Astrocyte of the hippocampus (primary cell): Measurements from ENCODE around the gene STPG2.
"Not testable (repeated sequence)": the region's sequence is repeated elsewhere in the genome, so short reads cannot be mapped to it uniquely, and the experiment has no call there.

Experiments used
- DNase-seq: peaks from one replicate; pipeline ENCODE4 v3.0.0; 2011; ENCODE audit warnings: low read depth, low spot score

Gene STPG2

DNA sequence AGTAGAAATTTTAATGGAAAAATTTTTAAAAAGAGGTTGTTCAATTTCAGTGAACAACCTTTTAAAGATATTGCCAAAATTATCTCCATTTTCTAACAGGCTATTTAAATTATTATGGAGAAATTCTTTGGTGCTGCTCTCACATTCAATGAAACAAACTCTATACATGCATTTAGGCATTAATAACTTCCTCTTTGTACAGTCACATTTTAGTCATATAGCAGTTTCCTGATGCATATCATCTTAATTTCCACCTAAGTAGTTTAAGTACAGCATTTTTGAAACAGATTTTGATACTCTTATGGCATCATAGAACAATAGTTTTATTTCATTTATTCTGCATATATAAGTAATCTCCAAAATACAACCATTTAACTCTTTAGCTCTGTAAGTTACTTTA, 500.1 kb downstream of the STPG2 start:
- no peak for DNase-seq

DNA sequence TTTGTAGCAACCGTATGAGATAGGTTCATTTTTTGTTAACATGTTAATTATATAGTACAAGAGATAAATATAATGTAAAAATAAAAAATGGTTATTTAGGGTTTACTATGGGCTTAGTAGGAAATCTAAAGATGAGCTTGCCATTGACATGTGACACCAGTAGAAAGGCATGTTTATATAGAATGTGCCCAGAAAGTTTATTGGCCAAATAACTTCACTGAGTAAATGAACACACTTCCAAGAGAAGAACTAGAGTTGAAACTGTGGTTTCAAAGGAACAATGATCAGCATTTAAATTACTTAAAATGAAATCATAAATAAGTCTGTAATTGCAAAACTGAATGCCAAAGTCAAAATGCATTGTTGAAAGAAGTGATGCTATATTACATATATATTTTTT, 503.3 kb downstream of the STPG2 start:
- no peak for DNase-seq

DNA sequence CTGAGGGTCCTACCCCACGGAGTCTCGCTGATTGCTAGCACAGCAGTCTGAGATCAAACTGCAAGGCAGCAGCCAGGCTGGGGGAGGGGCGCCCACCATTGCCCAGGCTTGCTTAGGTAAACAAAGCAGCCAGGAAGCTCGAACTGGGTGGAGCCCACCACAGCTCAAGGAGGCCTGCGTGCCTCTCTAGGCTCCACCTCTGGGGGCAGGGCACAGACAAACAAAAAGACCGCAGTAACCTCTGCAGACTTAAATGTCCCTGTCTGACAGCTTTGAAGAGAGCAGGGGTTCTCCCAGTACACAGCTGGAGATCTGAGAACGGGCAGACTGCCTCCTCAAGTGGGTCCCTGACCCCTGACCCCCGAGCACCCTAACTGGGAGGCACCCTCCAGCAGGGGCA, 509.4 kb downstream of the STPG2 start:
- DNase-seq, result not testable (repeated sequence)

DNA sequence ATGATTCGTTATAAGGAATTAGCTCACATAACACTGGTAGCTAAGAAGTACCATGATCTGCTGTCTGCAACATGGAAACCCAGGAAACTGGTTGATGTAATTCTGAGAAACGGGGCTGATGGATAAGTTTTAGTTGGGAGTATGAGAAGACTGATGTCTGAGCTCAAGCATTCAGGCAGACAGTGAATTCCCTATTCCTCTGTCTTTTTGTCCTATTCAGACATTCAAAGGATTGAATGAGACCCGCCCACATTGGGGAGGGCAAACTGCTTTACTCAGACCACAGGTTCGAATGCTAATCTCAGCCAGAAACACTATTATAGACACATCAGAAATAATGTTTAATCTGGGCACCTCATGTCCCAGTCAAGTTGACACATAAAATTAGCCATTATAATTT, 515.5 kb downstream of the STPG2 start:
- DNase-seq, result no peak

DNA sequence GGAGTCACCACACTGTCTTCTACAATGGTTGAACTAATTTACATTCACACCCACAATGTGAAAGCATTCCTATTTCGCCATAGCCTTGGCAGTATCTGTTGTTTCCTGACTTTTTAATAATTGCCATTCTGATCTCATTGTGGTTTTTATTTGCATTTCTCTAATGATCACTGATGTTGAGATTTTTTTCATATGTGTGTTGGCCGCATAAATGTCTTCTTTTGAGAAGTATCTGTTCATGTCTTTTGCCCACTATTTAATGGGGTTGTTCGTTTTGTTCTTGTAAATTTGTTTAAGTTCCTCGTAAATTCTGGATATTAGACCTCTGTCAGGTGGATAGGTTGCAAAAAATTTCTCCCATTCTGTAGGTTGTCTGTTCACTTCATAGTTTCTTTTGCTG, 519.1 kb downstream of the STPG2 start:
- no peak for DNase-seq

DNA sequence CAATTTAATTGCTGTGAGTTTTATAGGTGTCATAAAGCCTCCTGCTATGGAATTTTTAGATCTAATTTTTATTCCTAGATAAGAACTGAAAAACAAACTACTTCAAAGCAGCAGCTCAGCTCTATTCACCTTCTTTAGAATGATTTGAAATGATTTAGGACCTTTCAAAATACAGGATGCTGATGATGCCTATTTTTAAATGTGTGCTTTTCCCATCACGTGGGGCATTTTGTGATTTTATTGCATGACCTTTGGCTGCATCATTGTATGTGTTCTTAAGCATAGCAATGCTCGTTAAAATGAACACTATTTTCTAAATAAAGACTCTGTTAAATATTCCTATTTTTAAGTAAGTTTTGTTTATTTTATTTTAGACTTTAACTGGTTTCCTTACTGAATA, 537.3 kb downstream of the STPG2 start:
- no peak for DNase-seq

DNA sequence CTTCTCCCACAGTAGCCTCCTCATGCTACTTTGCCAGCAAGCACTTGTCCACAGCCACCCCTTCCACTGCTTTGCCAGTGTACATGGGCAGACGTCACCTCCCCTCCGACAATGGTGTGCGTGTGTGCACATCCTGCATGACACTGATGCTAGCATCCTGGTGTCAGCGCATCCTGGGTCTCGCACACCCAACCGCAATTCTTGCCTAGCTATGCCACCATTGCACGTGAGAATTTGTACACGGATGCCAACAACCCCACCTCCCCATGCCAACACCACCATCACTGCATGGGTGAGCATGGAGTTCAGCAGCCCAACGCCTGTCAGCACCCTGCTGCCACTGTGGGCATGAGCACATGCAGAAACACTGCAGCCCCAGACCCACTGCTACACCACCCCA, 550.0 kb downstream of the STPG2 start:
- no peak for DNase-seq

DNA sequence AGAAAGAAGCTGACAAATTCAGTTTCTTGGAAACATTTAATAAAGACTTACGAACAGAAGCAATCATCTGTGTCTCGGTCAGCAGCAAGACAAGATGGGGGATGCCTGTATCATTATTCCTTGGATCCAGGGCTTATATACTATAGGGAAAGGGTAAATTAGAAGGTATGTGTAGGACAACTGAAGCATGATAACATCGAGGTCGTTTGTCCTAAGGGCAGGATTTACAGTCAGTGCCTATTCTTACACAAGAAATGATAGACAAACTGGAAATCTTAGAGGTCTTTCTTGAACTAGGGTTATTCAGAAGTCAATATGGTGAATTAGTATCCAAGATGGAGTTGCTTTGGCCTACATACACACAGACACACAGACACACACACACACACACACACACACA, 553.0 kb downstream of the STPG2 start:
- DNase-seq, result no peak

DNA sequence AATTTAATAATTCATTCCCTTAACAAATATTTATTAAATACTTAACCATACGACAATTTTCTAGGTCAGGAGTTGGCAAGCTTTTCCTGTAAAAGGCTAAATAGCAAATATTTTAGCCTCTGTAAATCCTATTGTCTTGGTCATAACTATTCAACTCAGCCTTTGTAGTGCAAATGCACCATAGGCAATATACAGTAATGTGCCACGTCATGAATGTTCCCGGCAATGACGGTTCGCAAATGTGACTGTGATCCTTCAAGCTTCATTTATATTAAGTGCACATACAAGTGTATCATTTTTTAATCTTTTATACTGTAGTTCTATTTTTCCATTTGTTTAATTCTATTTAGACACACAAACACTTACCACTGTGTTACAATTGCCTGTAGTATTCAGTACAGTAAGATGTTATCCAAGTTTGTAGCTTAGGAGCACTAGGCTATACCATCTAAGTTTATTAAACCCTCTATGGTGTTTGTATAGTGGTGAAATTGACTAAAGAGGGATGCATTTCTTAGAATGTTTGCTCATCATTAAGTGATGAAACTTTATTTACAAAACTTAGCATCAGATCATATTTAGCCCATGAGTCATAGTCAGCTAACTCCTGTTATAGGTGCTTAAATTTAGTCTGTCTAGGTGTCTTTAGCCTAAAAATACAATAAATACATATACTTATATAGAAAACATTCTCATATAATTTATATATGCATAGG, 553.6 kb downstream of the STPG2 start:
- DNase-seq, result no peak

DNA sequence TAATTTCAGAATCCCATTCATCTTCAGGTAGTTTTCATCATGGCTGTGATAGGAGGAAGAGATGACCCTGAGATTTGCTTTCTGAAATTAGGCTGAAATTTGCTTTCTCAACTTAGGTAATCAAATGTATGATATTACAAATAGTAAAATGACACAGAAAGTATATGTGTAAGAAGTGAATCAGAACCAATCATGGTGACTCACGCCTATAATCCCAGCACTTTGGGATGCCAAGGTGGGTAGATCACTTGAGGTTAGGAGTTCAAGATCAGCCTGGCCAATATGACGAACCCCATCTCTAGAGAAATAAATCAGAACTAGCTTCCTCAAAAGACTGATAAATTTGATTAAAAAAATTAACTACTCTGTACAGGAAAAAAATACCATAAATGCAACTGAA, 555.4 kb downstream of the STPG2 start:
- DNase-seq, result no peak

DNA sequence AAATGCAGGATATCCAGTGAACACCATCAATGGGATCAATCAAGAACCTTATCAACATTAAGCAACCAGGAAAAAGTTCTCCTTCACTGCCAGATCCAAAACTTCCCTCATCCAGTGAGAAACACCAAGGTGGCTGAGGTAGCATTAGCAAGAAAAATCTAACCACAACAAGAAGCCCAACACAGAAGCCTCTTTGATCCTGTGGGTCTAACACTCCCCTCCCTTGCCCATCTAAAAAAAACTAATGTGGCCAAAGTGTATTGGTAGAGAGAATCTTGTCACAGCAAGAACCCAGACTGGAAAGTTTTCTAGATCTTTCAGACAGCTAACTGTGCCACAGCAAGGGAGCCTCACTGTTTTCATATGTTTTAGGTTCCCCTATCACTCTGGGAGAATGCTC, 558.0 kb downstream of the STPG2 start:
- no peak for DNase-seq

DNA sequence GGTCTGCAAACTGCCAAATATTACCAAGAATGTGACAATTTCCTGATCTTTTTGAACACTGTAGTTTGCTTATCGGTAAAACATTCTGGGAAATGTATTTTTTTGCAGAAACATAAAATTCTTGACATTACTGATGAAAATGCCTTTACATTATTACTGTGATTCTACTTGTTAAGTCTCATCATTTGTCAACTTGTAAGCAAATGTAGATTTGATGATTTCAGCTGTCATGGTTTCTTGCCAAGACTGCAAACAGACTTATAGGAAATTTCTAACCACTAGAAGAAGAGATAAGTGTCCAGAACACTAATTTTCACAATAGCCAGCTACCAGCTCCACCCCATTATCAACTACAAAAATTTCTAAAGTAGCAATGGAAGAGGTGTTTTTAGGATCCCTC, 560.4 kb downstream of the STPG2 start:
- no peak for DNase-seq

DNA sequence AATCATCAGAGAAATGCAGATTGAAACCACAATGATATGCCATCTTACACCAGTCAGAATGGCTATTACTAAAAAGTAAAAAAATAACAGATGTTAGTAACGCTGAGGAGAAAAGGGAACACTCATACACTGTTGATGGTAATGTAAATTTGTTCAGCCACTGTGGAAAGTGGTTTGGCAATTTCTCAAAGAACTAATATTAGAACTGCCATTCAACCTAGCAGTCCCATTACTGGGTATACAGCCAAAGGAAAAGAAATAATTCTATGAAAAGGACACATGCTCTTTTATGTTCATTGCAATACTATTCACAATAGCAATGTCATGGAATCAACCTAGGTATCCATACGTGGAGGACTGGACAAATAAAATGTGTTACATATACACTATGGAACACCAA, 566.3 kb downstream of the STPG2 start:
- peak; percentile 79 for DNase-seq

DNA sequence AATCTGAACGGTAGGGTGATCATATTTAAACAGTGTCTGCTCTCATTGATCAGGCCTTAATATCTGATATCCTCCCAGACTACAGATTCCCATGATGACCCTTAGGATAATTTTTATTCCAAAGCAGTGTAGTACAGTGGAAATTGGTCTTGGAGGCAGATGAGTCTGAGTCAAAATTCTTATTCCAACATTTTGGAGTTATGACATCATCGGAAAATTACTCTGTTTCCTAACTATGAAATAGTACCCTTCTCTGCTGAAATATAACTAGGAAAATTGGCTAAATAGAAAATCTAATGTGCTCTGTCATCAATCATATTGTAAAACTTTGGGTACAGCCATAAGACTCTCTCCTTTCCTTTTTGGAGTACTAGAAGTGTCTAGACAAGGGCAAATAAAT, 583.3 kb downstream of the STPG2 start:
- no peak for DNase-seq

DNA sequence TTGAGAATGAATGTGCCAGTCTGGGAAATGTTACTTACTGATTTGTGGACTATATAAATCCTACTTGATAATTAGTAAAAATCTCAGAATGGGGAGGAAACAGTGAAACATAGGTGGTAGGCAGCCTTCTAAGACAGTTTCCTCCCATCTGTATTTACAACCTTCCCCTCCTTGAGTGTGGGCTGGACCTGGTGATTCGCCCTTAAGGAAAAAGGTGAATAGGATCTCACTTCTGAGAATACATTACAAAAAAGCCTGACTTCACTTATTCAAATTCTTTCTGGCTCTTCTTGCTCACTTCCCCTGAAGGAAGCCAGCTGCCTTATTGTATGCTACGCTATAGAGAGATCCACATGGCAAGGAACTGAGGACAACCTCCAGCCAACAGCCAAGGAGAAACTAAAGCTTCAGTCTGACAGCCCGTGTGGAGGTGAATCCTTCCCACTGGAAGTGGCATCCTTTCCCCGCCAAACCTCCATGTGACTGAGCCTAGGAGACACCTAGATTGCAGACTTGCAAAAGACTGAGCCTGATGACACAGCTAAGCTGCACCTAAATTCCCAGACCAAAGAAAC, 585.0 kb downstream of the STPG2 start:
- no peak for DNase-seq

DNA sequence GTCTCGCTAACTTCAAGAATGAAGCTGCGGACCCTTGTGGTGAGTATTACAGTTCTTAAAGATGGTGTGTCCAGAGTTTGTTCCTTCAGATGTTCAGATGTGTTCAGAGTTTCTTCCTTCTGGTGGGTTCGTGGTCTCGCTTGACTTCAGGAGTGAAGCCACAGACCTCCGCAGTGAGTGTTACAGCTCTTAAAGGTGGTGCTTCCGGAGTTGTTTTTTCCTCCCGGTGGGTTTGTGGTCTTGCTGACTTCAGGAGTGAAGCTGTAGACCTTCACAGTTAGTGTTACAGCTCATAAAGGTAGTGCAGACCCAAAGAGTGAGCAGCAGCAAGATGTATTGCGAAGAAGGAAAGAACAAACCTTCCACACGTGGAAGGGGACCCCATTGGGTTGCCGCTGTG, 592.6 kb downstream of the STPG2 start:
- not testable (repeated sequence) for DNase-seq

DNA sequence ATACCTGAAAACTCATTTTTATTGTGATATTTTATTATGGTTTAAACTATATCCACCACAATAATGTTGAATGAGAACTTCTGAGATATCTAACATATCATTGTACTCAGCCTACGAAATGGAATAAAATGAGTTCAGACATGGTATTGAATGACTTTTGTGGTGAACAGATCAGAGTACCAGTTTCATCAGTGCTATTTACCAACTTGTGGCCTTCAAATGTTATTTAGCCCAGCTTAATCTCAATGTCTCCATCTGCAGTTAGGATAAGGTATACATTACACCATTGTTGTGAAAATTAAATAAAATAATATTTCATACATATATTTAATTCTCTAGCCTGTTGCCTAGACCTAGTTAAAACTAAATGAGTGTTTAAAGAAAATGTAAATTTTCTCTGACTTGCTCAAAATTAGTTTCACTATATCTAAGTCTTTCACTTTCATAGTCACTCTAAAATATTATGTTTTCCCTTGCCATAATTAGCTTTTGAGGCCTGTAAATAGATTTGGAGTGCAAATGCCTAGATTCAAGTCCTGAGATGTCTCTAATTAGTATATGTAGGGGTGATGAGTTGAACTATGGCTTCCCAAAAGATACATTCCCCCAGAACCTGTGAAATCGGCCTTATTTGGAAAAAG, 594.2 kb downstream of the STPG2 start:
- no peak for DNase-seq

DNA sequence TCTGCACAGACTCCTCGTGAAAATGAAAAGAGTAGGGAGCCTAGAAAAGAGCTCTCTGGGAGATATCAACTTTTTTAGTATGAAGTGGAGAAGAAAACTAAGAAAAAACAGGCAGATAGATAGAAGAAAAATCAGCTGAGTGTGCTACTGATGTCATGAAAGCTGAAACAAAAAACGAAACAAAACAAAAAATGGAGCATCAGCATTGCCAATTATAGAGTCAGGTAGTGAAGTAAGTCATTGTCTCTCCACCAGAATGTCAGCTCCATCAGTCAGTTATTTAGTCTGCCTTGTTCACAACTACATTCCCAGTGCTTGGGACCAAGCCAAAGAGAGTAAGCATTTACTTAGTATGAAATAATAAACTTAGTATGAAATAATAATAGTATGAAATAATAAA, 595.1 kb downstream of the STPG2 start:
- DNase-seq, result no peak

DNA sequence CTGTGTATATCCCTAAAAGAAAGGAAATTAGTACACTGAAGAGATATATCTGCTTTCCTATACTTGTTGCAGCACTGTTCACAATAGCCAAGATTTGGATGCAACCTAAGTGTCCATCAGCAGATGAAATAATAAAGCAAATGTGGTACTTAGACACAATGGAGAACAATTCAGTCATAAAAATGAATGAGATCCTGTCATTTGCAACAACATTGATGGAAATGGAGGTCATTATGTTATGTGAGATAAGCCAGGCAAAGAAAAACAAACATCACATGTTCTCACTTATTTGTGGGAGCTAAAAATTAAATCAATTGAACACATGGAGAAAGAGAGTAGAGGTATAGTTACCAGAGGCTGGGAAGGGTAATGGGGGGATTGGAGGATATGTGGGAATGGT, 611.9 kb downstream of the STPG2 start:
- no peak for DNase-seq

DNA sequence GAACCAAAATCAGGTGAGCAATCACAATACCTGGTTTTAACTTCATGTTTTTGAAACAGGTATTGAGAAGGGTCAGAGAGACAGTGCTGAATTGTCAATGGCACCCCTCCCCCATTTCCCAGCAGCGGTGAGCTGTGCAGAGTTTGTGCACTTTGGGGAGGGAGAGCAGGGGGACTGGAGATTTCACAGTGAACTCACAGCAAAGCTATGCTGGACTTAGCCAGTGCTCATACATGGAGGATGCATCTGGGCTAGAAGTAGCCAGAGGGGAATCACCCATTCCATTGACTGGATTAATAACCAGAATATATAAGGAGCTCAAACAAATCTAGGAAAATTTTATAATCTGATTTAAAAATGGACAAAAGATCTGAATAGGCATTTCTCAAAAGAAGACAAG, 612.6 kb downstream of the STPG2 start:
- peak; percentile 2 for DNase-seq

DNA sequence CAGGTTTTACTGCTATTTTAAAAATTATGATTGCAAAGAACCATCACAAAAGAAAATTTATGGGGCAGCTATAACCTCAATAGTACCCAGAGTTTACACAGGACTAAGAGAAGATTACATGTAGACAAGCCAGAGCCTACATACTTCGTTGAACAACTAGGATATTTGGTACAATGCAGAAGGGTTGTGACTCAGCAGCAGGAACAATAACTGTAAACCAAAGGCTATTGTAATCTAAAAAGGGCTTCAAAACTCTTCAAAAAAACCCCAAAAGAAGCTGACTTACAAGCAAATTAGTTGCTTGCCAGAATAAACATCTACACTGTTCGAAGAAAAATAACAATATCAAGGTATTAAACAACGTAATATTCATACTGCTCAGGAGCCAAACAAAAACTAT, 618.0 kb downstream of the STPG2 start:
- peak; percentile 47 for DNase-seq

DNA sequence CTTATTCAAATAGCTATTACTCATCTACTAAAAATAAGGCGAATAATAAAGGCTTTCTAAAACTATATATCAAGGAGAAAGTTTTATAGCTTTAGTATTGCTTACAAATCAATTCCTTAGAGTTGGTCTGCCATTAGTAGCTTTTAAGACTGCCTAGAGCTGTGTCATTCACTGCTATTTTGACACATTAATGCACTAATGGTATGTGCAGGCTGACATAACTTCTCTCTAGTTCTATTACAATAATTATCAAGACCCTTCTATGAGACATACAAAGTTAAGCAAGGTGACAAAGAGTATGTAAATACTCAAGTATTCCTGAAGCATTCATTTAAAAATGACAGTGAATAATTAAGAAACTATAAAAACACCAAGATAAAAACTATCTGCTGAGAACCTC, 625.3 kb downstream of the STPG2 start:
- no peak for DNase-seq

DNA sequence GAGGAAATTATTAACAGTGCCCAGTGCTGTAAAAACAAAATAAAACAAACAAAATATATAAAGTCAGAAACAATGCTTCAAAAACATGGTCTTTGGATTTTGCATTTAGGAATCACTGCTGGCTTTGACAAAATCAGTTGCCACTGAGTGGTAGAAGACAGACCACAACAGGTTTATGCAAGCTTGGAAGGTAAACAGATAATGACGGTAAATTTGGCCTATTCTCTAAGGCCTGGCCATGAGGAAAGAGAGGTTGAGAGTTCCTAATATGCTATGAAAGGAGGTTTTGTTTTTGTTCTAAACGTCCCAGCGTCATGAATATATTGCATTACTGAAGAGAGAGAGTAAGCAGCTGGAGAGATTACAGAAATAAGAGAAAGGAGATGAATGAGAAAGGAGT, 629.4 kb downstream of the STPG2 start:
- no peak for DNase-seq
